Renal cortex interstitium (tissue), 15 donors: Measurements from ENCODE around the gene SLC10A3. TPM values are rescaled to one million over a fixed set of nuclear protein-coding genes. Genes with fewer than 3 reads are reported as not detected.

Experiments
- DNase-seq, 11 donors: peaks; one replicate each; pipeline ENCODE4 v3.0.0-alpha.2; 2013; ENCODE audit warnings: low read depth in 9 of 11, low spot score in 4 of 11; ENCODE audit errors: extremely low read depth in 1 of 11
- long read RNA-seq, 16 experiments: transcript quantifications; one replicate each; lab custom pipeline, GENCODE V29; 2026
- polyA plus RNA-seq, 3 donors: library from polyadenylated mRNA; unstranded; fragments of 120-200 nt; gene quantifications; one replicate each; pipeline ENCODE4 v1.2.1, GENCODE V29; 2013; ENCODE audit not compliant: insufficient read length in 3 of 3

Gene SLC10A3, protein sequence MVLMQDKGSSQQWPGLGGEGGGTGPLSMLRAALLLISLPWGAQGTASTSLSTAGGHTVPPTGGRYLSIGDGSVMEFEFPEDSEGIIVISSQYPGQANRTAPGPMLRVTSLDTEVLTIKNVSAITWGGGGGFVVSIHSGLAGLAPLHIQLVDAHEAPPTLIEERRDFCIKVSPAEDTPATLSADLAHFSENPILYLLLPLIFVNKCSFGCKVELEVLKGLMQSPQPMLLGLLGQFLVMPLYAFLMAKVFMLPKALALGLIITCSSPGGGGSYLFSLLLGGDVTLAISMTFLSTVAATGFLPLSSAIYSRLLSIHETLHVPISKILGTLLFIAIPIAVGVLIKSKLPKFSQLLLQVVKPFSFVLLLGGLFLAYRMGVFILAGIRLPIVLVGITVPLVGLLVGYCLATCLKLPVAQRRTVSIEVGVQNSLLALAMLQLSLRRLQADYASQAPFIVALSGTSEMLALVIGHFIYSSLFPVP
- polyA plus RNA-seq, result 10 to 100 TPM; 14.8 to 23.1 (median 21.4) TPM
- long read RNA-seq, donor 1, partial matches to known transcripts, result 0 of 3 reads
- long read RNA-seq, donor 1, other reads (novel, unspliced or antisense), result 0 of 3 reads
- long read RNA-seq, donor 2, partial matches to known transcripts, result 0 of 3 reads
- long read RNA-seq, donor 2, other reads (novel, unspliced or antisense), result 0 of 3 reads
- long read RNA-seq, donor 3, transcript SLC10A3-201 (2 exons, 2,161 nt), result major isoform, 7 of 9 reads
- long read RNA-seq, donor 3, partial matches to known transcripts, result 0 of 9 reads
- long read RNA-seq, donor 3, other reads (novel, unspliced or antisense), result 0 of 9 reads
- long read RNA-seq, donor 4, transcript SLC10A3-201 (2 exons, 2,161 nt), result major isoform, 9 of 9 reads
- long read RNA-seq, donor 4, partial matches to known transcripts, result 0 of 9 reads
- long read RNA-seq, donor 4, other reads (novel, unspliced or antisense), result 0 of 9 reads
- long read RNA-seq, donor 5, transcript SLC10A3-201 (2 exons, 2,161 nt), result major isoform, 10 of 11 reads
- long read RNA-seq, donor 5, partial matches to known transcripts, result 0 of 11 reads
- long read RNA-seq, donor 5, other reads (novel, unspliced or antisense), result 0 of 11 reads
- long read RNA-seq, donor 6, partial matches to known transcripts, result 0 of 4 reads
- long read RNA-seq, donor 6, other reads (novel, unspliced or antisense), result 0 of 4 reads
- long read RNA-seq, donor 7, partial matches to known transcripts, result 0 of 2 reads
- long read RNA-seq, donor 7, other reads (novel, unspliced or antisense), result 0 of 2 reads
- long read RNA-seq, donor 8, transcript SLC10A3-201 (2 exons, 2,161 nt), result major isoform, 10 of 11 reads
- long read RNA-seq, donor 8, partial matches to known transcripts, result 0 of 11 reads
- long read RNA-seq, donor 8, other reads (novel, unspliced or antisense), result 0 of 11 reads
- long read RNA-seq, donor 9, transcript SLC10A3-201 (2 exons, 2,161 nt), result major isoform, 10 of 11 reads
- long read RNA-seq, donor 9, partial matches to known transcripts, result 0 of 11 reads
- long read RNA-seq, donor 9, other reads (novel, unspliced or antisense), result 0 of 11 reads
- long read RNA-seq, donor 10, transcript SLC10A3-201 (2 exons, 2,161 nt), result major isoform, 7 of 7 reads
- long read RNA-seq, donor 10, partial matches to known transcripts, result 0 of 7 reads
- long read RNA-seq, donor 10, other reads (novel, unspliced or antisense), result 0 of 7 reads
- long read RNA-seq, donor 11, transcript SLC10A3-201 (2 exons, 2,161 nt), result major isoform, 5 of 5 reads
- long read RNA-seq, donor 11, partial matches to known transcripts, result 0 of 5 reads
- long read RNA-seq, donor 11, other reads (novel, unspliced or antisense), result 0 of 5 reads
- long read RNA-seq, donor 12, partial matches to known transcripts, result 0 of 6 reads
- long read RNA-seq, donor 12, other reads (novel, unspliced or antisense), result 0 of 6 reads
- long read RNA-seq, donor 13, transcript SLC10A3-201 (2 exons, 2,161 nt), result major isoform, 7 of 9 reads
- long read RNA-seq, donor 13, partial matches to known transcripts, result 0 of 9 reads
- long read RNA-seq, donor 13, other reads (novel, unspliced or antisense), result 0 of 9 reads
- long read RNA-seq, donor 14, partial matches to known transcripts, result 0 of 4 reads
- long read RNA-seq, donor 14, other reads (novel, unspliced or antisense), result 0 of 4 reads
- long read RNA-seq, donor 15, partial matches to known transcripts, result 0 of 2 reads
- long read RNA-seq, donor 15, other reads (novel, unspliced or antisense), result 0 of 2 reads
- long read RNA-seq, donor 16, transcript SLC10A3-201 (2 exons, 2,161 nt), result major isoform, 11 of 12 reads
- long read RNA-seq, donor 16, partial matches to known transcripts, result 0 of 12 reads
- long read RNA-seq, donor 16, other reads (novel, unspliced or antisense), result 0 of 12 reads

DNA sequence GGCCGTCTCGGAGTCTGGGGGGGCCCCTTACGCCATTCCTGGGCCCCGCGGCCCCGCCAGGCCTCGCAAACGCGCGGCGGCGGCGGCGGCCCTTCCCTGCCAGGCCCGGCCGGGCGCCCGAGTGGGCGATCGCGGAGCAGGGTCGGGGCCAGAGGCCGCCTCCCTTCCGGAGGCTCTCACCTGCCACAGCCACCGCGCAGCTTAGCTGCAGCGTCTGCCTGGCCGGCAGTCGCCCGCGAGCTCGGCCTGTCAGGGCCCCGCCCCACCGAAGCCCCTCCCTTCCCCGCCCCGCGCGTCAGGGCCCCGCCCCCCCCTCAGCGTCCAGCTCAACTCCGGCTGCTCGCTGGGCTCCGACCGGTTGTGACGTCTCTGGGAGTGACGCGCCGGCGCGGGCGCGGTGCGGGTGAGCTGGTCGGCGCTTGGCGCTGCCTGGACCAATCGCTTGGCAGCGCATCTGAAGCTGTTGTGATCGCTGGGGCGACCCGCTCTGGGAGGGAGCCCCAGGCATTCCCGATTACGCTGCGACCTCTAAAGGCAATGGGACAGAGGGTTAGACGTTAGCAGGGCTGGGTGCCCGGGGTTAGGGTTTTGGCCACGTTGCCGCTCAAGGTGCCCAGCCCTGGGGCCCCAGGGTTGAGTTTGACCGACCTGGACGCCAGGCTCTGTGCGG lies at the start of gene SLC10A3:
Gene SLC10A3, minus strand, starts transcription at position 216 of the 670 bp plus-strand sequence. CDS start 1,689 bp downstream, outside the sequence.
- DNase-seq, result peak; percentile 64 to 88 (median 84)

DNA sequence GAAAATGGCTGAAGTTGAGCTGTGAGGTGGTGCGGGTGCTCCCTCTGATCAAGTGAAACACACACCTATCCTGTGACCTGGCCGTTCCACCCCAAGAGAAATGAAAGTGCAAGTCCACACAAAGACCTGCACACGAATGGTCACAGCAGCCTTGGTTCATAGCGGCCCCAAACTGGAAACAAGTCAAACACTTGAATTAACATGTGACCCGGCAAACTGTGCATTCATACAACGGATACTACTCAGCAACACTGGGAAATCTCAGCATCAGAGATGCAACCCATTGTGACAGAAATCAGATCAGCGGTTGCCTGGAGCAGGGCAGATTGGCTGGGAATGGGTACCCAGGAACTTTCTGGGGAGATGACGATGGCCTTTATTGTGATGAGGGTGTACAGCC lies 48.6 kb upstream of the SLC10A3 start:
- no peak for DNase-seq

DNA sequence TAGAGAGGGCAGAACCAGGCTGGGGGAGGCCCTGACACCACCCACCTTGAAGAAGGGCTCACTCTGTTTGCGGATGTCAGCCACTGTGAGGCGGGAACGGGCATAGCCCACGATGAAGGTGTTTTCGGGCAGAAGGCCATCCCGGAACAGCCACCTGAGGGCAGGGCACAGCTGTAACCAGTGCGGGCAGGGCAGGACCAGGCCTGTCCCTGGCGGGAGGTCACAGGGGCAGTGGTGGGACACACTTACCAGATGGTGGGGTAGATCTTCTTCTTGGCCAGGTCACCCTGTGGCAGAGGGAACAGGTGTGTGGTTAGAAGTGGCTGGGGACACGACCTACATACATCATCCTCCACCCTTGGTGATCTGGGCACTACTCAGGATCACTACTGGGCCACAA lies 45.5 kb upstream of the SLC10A3 start:
- no peak for DNase-seq

DNA sequence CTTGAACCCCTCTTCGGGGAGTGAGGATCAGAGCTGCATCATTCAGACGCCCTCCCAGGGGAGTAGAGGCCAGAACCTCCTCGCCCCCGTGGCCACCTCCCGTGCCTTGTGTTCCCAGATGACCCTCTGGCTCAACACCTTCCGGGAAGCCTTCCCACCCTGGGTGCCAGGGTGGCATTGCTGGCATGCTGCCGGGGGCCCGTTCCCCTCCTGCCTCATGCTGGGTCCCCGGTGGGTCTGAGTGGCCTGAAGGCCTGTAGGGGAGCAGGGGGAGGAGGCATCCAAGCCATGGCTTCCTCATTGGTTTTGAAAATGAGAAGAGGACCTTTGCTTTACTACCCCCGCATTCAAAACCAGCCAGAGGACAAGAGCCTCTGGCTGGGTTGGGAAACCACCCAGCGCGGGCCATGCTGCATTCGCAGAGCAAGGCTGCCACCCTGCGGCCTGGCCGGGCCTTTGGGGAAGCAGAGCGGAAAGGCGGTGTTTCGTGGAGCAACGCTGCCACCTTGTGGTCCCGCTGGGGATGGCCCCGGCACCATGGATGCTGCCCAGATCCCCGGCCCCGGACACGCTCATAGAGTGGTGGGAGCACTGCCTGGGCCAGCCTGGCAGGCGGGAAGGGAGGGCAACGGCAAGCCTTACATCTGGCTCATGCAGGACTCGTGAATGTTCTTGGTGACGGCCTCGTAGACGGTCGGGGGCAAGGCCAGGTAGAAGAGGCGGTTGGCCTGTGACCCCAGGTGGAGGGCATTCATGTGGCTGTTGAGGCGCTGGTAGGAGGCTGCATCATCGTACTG lies 44.3 kb upstream of the SLC10A3 start:
- peak in 9 of 11 donors; percentile 44 to 72 (median 61) for DNase-seq

DNA sequence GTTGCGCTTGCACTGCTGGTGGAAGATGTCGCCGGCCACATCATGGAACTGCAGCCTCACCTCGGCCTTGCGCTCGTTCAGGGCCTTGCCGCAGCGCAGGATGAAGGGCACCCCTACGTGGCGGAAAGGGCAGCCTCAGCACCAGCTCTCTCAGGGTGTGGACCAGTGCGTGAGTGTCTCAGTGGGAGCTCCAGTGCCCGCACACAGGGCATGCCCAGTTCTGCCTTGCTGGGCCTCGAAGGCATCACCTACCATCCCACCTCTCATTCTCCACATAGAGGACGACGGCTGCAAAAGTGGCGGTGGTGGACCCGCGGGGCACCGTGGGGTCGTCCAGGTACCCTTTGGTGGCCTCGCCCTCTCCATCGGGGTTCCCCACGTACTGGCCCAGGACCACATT lies 42.3 kb upstream of the SLC10A3 start:
- no peak for DNase-seq

DNA sequence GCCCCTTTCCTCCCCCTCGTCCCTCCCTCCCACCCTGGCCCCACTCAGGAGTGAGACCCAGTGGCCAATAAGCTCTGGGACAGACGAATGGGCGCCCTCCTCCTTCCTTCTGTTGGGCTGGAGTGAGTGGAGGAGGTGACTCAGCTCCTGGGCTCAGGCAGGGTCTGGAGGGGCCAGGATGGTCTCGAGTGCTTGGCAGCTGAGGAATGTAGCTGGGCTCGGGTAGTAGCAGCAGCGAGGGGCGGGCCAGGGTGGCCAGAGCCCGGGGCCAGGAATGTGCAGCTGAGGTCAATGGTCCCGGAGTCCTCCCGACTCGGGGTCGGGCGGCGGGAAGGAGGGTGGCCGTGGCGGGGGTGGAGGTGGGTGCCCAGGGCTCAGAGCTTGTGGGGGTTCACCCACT lies 41.2 kb upstream of the SLC10A3 start:
- DNase-seq, result no peak

DNA sequence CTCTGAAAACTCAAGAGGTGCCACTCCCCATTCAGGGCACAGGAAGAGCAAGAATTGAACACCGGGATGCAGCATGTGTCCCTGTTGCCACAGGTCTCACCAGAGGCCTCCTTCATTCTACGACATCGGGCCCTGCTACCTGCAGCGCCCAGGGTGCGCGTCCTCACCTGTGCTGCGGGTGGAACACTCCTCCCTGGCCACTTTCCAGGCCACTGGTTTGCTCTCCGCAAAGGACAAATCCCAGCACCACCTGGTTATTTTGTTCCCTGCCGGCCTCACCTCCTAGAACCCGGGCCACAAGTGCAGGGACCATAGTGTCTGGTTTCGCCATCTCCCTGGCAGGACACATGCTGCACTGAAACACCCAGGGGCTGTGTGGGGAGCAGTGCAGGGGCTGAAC lies 39.9 kb upstream of the SLC10A3 start:
- no peak for DNase-seq

DNA sequence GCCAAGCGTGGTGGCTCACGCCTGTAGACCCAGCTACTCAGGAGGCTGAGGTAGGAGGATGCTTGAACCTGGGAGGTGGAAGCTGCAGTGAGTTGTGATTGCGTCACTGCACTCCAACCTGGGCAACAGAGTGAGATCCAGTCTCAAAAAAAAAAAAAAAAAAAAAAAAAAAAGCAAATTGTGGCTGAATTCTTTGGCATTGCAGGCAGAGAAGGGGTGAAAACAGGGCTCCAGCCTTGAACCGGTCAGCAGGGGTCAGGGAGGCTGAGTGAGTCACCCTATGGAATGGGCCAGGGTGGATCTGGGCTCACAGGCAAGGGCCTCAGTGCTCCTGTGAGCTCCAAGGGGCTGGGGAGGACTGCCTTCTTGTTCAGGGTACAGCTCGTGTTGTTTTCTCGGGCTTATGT lies 38.8 kb upstream of the SLC10A3 start:
- DNase-seq, result no peak

DNA sequence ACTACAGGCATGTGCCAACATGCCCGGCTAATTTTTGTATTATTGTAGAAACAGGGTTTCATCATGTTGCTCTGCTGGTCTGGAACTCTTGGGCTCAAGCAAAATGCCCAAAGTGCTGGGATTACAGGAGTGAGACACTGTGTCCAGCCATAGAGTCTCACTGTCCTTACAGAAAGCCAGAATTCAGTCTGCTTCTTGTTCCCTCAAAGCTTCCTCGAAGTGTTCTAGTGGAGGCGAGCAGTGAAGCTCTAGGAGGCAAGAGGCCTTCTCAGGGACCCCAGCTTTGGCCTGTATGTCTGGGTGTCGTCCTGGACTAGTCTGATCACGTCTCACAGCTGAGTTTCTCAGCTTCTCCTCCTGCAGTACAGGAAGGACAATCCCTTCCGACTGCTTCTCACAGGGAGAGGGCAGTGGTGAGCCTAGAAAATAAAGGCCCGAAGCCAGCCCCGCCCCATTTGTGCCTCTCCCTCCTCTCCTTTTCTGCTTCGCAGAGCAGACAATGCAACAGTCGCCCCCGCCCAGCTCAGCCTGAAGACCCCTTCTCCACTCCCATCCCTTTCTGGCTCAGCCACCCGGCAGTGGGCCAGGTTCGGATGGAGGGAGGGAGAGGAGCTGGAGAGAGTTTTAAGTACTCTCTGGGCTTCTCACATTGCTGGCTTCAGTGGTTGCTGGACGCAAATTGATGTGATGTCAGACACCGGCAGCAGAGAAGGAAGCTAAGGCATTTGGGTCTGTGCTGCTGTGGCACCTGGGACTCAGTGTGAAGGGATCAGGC lies 36.7 kb upstream of the SLC10A3 start:
- peak in 10 of 11 donors; percentile 41 to 78 (median 62) for DNase-seq

DNA sequence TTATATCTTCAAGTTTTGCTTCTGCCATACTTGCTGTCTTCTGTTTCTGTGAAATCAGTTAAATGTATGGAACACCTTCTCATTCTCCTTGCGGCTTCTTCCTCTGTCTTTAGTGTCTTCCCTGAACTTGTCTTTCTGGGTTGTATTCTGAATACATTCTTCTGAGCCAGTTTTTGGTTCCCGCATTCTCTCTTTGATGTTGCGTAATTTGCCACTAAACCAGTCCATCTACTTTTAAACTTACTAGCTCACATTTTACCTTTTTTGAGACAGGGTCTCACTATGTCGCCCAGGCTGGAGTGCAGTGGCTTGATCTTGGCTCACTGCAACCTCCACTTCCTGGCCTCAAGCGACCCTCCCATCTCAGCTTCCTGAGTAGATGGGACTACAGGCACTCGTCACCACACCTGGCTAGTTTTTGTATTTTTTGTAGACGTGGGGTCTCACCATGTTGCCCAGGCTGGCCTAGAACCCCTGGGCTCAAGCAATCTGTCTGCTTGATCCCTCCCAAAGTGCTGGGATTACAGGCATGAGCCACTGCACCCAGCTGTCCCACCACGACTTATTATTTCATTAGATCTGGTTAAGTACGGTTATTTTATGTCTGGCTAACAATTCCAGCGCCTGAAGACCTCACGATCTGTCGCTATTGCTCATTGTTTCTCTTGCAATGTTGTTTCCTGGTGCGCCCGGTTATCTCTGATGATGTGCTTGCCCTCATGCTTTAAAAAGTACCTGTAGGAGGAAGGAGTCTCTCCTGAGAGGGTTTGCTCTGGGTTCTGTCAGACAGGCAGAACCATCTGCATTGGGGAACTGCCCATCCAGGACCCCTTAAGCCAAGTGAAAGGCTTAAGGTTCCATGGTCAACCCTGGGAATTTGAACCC lies 35.4 kb upstream of the SLC10A3 start:
- no peak for DNase-seq

DNA sequence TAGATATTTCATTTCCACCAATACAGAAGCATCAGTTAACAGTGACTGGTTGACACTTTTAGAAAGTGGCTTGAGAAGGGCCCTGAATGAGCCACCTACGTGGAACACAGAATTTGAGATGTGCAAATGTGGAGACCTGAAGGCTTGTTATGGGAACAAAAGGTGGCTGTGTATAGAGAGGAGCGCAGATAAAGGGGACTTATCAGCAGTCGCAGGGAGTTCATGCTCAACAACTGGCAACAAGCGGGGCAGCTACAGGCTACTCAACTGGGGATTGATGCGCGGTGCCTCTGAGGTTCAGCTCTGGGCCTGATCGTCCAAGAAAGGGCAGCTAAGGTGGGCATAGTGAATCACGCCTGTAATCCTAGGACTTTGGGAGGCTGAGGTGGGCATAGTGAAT lies 29.0 kb upstream of the SLC10A3 start:
- DNase-seq, result no peak

DNA sequence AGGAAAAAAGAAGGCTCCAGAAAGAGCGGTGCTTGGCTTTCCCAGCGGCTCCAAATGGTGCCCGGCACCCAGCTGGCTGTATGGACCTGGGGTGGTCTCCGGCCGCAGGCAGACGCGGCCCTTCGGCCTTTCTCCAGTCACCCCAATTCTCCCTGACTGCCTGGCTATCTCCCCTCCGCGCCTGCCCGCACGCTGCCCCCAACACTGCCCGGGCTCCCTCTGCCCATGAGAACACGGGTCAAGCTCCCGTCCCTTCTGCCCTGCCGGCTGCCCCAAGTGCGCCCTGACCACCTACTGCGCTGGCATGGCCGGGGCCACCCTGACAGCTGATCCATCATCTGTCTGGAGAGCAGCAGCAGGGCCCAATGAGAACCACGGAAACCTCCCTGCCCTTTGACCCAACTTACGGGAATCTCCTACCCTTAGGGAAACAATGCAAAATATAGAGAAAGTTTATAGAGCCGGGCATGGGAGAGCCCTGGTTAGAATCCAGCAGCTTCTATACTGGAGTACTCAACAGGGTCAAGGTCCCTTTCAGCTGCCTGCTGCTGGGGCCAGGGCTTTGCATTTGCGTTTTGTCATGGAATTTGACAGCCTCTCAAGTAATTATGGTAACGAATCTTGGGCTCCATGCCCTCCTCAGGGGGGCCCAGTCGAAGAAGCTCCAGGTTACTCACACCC lies 26.8 kb upstream of the SLC10A3 start:
- peak in 1 of 11 donors; percentile 12 for DNase-seq

DNA sequence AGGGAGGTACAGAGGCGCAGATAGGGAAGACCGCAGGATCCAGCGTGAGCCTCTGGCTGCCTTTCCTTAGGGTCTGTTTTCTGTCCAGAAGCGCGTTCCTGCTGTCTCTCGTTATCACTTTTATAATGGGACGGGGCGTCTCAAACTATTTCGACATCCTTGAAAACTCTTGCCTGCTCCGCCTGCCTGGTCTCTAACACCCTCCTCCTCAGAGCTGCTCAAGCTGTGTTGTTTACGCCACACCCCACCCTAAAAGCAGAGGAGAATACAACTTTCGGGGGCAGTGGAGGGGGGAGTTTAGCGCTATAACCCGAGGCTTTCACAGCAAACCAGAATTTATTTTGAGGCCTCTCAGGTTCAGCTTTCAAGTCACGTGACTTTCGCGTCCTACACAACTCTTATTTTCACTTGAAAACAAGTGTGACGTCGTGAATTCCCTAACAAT lies 26.2 kb upstream of the SLC10A3 start:
- DNase-seq, result peak in 10 of 11 donors; percentile 41 to 75 (median 50)
